NCI-H748 (cell line): ENCODE results near the gene CCDC192.
A peak's percentile ranks its signal among the peaks of the same experiment; 100 is the strongest.

ENCODE experiments used
- DNase-seq: peaks from one replicate; lab custom pipeline; 2025; ENCODE audit not compliant: unreplicated experiment; lab: John Stamatoyannopoulos, UW

CCDC192 gene

GRCh38 chr5:127975961-127976360, 272.8 kb downstream of the CCDC192 start:
- no peak for DNase-seq

- DNase-seq = no peak
Measured at GRCh38 chr5:127976525-127976924, 273.3 kb downstream of the CCDC192 start.

GRCh38 chr5:127976991-127977717, 274.0 kb downstream of the CCDC192 start:
- no peak for DNase-seq

GRCh38 chr5:127978738-127979300, 275.6 kb downstream of the CCDC192 start:
- DNase-seq = no peak

- no peak for DNase-seq
Measured at GRCh38 chr5:127979475-127979874, 276.3 kb downstream of the CCDC192 start.

- DNase-seq = no peak
Measured at GRCh38 chr5:127980843-127981242, 277.7 kb downstream of the CCDC192 start.

- DNase-seq = no peak
Measured at GRCh38 chr5:127981498-127981897, 278.3 kb downstream of the CCDC192 start.

GRCh38 chr5:127985811-127986325, 282.7 kb downstream of the CCDC192 start:
- no peak for DNase-seq

GRCh38 chr5:127987354-127988145, 284.4 kb downstream of the CCDC192 start:
- no peak for DNase-seq

GRCh38 chr5:127988146-127988760, 285.1 kb downstream of the CCDC192 start:
- DNase-seq = peak; percentile 52
